VCaP (cell line): ENCODE data around the gene CSF1R.
"Not testable (repeated sequence)": the region's sequence is repeated elsewhere in the genome, so short reads cannot be mapped to it uniquely, and the experiment has no call there.

Source experiments
- H3K27ac ChIP-seq: fragments of 450-650 bp; 2 replicates; pipeline ENCODE4 v1.5.1; 2017
- TF ChIP-seq, protein P1 (sequence below): fragments of 450-650 bp; conservative IDR thresholded peaks from 2 replicates; pipeline ENCODE4 v1.5.1; 2017; ENCODE audit warnings: mild to moderate bottlenecking, moderate library complexity

The CSF1R gene

GRCh38 chr5:150101023-150101422, 14.7 kb upstream of the CSF1R start:
- TF ChIP-seq, protein P1, sequence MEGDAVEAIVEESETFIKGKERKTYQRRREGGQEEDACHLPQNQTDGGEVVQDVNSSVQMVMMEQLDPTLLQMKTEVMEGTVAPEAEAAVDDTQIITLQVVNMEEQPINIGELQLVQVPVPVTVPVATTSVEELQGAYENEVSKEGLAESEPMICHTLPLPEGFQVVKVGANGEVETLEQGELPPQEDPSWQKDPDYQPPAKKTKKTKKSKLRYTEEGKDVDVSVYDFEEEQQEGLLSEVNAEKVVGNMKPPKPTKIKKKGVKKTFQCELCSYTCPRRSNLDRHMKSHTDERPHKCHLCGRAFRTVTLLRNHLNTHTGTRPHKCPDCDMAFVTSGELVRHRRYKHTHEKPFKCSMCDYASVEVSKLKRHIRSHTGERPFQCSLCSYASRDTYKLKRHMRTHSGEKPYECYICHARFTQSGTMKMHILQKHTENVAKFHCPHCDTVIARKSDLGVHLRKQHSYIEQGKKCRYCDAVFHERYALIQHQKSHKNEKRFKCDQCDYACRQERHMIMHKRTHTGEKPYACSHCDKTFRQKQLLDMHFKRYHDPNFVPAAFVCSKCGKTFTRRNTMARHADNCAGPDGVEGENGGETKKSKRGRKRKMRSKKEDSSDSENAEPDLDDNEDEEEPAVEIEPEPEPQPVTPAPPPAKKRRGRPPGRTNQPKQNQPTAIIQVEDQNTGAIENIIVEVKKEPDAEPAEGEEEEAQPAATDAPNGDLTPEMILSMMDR = no peak
- H3K27ac ChIP-seq = no peak overlapping the region

DNA sequence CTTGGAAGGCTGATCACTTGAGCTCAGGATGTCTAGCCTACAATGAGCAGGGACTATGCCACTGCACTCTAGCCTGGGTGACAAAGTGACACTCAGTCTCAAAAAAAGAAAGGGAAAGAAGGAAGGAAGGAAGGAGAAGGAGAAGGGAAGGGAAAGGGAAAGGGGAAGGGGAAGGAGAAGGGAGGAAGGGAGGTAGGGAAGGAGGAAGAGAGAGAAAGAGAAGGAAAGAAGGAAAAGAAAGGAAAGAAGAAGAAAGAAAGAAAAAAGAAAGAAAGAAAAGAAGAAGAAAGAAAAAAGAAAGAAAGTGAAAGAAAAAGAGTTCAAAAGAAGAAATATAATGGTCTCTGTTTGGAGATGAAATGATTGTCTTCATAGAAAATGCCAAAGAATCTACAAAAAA, 10.8 kb upstream of the CSF1R start:
- H3K27ac ChIP-seq = no peak overlapping the region
- TF ChIP-seq, protein P1 = no peak

GRCh38 chr5:150092159-150092787, 5.9 kb upstream of the CSF1R start:
- H3K27ac ChIP-seq = no peak overlapping the region
- TF ChIP-seq, protein P1 = no peak

GRCh38 chr5:150085191-150085912, 1.0 kb downstream of the CSF1R start:
- no peak overlapping the region for H3K27ac ChIP-seq
- TF ChIP-seq, protein P1 = no peak

DNA sequence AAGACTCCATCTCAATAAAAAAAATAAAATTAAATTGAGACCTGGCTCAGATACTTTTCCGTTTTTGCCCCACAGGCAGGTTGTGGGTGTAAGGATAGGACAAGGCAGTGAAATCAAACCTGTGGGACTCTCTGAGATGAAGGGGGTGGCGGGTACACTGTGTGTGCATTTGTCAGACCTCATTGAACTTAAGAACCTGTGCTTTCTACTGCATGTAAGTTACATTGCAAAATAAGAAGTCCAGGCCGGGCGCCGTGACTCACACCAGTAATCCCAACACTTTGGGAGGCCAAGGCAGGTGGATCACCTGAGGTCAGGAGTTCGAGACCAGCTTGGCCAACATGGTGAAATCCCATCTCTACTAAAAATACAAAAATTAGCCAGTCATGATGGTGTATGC, 1.6 kb downstream of the CSF1R start:
- not testable (repeated sequence) for H3K27ac ChIP-seq

- no peak overlapping the region for H3K27ac ChIP-seq
- TF ChIP-seq, protein P1 = no peak
These were observed 3.5 kb downstream of the CSF1R start for GRCh38 chr5:150082889-150083288.

- no peak overlapping the region for H3K27ac ChIP-seq
- TF ChIP-seq, protein P1 = no peak
These were observed 4.0 kb downstream of the CSF1R start for GRCh38 chr5:150082374-150082773.
